Adrenal gland (tissue), 5 donors: Measurements from ENCODE around the gene TTYH2.

Source experiments
- CTCF ChIP-seq, 6 experiments: fragments of 450-650 bp in 4 of 6; fragments of 200-600 bp in 2 of 6; sonication (generic) in 1 of 6; IDR thresholded peaks; 1 replicate in 5 of 6; 2 replicates in 1 of 6; pipeline versions ENCODE4 v1.5.1 to v1.8.0; 2016 to 2021; ENCODE audit warnings: antibody characterized with exemption in 6 of 6, mild to moderate bottlenecking in 2 of 6, moderate library complexity in 1 of 6
- POLR2A ChIP-seq, 2 donors: fragments of 450-650 bp; IDR thresholded peaks; one replicate each; pipeline ENCODE4 v1.6.1; 2017; ENCODE audit warnings: antibody characterized with exemption in 2 of 2, mild to moderate bottlenecking in 2 of 2, moderate library complexity in 1 of 2
- donor health status: DM: no; HTN: no; CAD: no.

DNA sequence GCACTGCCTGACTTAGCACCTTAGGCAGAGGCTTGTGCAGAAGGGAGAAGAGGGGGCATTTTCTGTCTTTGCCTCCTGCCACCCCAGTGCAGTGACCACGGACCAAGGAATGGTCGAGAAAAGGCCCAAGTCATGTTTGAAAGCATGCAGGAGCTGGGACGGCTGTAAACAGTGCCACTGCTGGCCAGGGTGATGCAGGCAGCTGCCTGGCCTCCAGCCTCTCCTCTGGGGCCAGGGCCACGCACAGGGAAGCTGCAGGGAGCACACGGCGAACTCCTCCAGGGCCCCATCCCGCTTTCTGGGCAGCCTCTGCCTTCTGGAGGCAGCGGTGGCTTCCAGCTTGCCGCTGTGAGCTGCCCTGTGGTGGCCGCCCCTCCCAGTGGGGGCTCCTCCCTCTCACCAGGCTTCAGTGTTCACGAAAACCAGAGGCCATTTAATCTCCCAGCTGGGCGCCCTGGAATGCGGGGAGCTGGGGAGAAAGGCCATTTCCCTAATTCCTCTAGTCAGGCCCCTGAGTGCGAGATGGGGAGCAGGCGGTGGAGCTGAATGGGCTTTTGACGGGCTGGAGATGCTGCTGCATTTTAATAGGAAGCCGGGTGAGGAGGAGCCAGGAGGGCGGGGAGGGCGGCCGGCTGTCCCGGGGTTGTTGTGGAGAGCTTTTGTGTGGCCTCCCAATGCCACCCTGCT, 31.9 kb downstream of the TTYH2 start:
- TF ChIP-seq CTCF (IDR thresholded peaks at IDR 0.05) (no peak), POLR2A (IDR thresholded peaks at IDR 0.05) (no peak)
